ENCODE measurements around the gene CD55.
"Not testable (repeated sequence)": the region's sequence is repeated elsewhere in the genome, so short reads cannot be mapped to it uniquely, and the experiment has no call there.

The CD55 gene

DNA sequence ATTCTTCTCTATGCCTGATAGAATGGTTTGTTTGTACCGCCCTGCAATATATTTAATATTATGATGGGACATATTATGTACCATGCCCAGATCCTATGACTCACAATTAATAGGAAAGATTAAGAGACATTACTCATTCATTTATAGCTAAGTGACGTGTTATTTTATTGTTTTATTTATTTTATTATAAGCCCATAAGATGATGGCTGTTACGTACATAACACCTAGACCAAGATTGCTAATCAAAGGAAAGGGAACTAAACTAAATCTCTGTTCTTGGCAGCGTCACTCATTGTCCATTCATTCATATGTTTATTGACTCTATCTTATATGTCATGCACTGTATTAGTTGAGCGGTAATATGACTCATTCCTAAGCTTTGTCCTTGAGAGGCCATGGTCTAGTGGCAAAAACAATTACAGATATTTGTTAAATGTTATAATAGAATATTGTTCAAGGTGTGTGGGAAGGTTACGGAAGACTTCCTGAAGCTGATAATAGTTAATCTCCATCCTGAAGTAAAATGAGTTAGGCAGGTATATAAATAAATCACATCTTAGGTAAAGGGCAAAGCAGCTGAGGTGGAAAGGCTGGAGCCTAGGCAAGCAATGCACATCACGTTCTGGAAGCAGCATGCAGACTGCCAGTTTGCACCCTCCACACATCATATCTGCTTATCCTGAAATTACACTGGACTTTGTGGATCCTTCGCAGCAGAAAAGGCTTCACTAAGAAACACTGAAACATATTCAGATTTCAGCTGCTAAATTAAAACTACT is 16.6 kb upstream of the CD55 start:
- in situ Hi-C loops (cut with MboI; ENCODE audit: low sequenced_read_pairs) = no loop called here

DNA sequence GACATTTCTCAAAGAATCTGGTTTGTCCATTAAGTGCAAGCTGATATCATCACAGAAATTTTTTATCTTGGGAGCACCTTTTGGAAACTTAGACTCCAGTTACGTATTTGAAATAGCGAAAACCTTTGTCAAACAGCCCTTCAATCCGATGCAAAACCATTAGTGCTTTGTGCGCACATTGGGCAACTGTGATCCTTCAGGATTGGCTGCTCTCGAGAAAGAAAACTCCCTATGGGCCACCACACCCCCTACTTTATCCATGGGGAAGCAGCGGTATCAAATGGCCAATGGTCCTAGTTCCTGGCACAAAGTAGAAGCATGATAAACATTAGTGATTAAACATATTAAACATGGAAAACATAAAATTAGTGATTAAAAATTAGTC is 16.0 kb upstream of the CD55 start:
- in situ Hi-C loops (cut with MboI; ENCODE audit: low sequenced_read_pairs) = no loop called here

DNA sequence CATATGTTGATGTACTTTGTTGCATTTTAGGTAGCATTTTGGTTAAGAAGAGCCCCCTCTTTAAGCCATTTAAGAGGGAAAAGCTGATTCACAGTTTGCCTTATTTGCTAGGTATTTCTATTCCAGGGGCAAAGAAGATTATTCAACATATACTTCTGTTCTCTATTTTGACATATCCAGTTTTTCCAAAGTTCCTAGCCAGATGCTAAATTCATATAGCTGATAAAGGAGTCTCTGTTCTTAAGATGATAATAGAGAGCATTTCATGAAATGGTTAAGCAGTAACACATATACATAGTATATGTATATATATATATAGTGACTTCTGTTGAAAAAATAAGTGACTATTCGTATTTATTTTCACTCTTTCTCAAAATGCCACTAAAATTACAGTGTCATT is 15.5 kb upstream of the CD55 start:
- in situ Hi-C loops (cut with MboI; ENCODE audit: low sequenced_read_pairs) = no loop called here

DNA sequence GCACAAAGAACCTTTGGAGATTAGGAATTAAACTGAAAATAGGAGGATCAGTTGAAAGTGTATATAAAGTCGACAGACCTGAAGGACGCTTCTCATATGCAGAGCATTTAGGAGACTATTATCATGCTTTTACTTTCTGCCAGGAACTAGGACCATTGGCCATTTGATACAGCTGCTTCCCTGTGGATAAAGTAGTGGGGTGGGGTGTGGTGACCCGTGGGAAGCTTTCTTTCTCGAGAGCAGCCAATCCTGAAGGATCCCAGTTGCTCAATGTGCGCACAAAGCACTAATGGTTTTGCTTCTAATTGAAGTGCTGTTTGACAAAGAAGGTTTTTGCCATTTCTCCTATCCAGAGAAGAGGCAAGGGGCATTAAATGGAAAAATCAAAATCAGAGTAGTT is 14.9 kb upstream of the CD55 start:
- in situ Hi-C loops (cut with MboI; ENCODE audit: low sequenced_read_pairs) = no loop called here

DNA sequence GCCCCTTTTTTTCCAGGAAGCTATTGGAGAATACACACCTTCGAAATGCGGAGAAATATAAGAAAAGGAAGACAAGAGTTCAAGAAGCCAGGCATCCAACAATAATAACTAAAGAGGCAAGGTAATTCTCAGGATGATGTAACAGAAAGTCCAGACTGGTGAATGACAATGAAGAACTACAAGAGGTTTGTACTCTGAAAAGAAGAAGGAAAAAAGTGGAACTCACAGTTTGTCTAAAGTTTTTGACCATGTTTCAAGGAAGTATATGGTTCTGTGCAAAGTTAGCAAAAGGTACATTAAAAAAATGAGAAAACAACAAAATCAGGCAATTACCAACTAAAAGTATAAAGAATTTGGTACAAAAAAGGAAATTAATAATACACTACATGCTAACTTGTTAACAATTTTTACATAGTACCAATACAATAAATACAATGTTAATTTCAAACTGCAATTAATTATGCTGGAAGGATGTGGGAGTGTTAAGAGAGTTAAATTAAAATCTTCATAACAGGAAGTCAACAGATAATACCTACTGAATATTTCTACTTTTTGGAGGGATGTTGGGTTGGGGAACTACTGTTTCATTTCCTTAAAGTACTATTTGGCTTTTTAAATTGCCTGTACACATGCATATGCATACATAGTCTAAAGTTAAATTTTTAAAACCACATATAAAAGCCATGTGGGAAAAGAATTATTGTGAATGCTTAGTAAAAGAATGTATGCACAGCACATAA is 12.9 kb upstream of the CD55 start:
- in situ Hi-C loops (cut with MboI; ENCODE audit: low sequenced_read_pairs) = no loop called here

DNA sequence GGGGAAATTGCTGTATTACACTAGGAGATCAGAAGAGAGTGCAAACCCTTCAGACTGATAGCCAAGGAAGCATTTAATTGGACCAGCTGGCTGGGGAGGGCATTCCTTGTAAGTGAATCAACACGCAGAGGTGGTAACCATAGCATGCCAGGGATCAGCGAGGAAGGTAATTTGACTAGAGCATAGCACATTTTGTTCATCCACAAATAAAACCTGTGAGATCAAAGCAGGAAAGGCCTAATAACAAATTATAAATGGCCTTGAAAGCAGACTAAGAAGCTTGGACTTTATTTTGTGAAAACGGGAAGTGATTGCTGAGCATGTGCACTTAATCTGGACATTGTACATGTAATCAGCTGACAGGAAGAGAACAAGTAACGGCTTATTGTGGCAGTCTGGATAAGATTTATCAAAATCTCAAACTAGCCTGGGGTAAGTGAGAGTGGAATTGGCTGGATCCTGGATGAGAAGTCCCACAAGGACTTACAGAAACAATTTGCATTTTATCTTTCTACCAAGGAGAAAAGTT is 11.7 kb upstream of the CD55 start:
- in situ Hi-C loops (cut with MboI; ENCODE audit: low sequenced_read_pairs) = no loop called here

DNA sequence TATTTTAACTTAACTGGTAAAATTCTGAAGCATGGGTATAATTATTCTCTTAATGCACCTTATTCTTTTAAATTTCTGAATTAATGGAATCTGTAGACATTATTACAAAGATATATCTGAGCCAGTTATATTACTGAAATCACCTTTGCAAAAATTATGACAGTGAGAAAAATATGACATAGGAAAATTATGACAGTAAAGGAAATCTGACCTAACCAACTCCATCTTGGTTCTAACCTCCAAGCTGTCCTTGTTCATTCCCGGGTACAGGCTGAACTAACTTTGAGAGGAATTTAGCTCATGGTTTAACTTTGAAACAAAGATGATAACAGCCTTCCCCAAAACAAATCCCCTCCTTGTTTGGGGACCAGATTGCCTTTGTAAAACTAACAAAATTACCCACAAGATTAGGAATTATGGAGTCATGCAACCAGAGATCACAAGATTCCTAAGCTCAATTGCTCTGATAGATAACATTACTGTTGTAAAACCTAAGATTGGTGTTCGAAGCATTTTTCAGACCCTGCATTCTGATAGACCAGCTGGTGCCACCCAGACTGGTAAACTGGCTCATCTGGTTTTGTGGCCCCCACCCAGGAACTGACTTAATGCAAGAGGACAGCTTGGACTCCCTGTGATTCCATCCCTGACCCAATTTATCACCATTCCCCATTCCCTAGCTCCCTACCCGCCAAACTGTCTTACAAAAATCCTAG is 9.4 kb upstream of the CD55 start:
- in situ Hi-C loops (cut with MboI; ENCODE audit: low sequenced_read_pairs) = no loop called here

DNA sequence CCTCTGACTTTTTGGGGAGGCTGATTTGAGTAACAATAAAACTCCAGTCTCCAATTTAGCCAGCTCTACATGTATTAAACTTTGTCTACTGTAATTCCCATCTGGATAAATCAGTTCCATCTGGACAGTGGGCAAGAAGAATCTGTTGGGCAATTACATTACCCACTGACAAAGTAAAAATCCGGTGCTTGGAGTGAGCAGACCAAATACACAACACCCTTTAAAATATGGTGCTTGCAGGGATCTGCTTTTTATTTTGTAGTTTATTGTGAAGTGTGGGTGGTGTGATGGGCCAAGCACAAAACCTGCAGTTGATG is 8.9 kb upstream of the CD55 start:
- in situ Hi-C loops (cut with MboI; ENCODE audit: low sequenced_read_pairs) = no loop called here

DNA sequence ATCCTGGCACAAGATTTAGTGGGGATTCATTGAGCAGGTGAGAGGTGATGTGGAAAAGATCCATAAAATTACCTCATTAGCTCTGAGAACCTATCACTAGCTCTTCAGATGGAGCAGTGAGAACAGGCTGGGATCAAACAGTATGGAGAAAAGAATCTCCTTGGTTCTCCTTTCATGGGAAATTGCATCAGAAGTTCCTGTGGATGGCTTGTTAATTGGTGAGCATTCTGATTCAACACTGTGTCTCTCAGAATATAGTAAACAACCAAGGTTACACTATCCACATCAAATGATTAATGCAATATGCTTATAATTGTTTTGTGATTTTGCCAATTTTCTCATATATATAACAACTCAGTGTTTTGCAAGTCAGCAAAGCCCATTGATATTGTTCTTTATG is 8.3 kb upstream of the CD55 start:
- in situ Hi-C loops (cut with MboI; ENCODE audit: low sequenced_read_pairs) = no loop called here

DNA sequence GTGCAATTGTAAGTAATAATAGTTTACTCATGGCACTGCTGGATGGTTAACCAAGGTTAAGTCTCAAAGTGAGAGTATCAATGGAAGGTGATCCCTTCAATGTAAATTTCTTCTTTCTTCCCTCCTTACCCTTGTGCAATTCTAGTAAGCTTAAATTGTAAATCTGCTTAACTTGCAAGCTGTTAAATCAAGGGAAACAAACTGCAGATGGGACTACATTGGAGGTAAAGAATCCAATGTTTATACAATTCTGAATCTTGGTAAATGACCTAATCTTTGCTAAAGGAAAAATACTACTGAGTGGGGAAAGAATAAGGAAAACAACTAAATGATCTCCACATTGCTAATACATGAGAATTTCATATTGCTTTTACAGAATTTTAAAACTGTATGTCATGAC is 6.7 kb upstream of the CD55 start:
- in situ Hi-C loops (cut with MboI; ENCODE audit: low sequenced_read_pairs) = no loop called here

DNA sequence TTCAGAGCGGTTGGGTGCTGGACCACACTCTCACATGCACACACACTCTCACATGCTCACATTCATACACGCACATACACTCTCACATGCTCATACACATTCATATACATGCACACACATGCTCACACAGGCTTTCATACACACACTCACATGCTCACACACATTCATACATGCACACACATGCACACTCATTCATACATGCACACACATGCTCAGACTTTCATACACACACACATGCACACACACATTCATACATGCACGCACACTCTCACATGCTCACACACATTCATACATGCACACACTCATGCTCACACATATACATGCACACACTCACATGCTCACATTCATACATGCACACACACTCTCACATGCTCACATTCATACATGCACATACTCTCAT is 6.0 kb upstream of the CD55 start:
- in situ Hi-C loops (cut with MboI; ENCODE audit: low sequenced_read_pairs) = no loop called here

DNA sequence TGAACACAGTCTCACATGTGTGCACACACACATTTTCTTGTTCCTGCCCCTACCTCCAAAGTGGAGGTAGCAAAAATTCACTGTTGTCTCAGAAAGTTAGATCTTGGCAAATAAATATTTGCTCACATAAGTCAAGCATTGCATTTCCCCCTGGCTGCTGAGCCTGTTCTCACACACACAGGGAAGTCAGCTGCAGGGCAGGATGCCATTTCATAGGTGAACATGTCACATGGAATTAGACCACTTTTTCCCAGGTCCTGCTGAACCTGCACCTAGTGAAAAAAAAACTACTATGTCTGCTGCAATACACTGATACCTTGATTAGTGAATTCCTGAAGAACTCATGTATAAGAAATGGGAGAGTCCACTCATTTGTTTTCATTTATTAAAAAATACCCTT is 5.3 kb upstream of the CD55 start:
- in situ Hi-C loops (cut with MboI; ENCODE audit: low sequenced_read_pairs) = no loop called here

DNA sequence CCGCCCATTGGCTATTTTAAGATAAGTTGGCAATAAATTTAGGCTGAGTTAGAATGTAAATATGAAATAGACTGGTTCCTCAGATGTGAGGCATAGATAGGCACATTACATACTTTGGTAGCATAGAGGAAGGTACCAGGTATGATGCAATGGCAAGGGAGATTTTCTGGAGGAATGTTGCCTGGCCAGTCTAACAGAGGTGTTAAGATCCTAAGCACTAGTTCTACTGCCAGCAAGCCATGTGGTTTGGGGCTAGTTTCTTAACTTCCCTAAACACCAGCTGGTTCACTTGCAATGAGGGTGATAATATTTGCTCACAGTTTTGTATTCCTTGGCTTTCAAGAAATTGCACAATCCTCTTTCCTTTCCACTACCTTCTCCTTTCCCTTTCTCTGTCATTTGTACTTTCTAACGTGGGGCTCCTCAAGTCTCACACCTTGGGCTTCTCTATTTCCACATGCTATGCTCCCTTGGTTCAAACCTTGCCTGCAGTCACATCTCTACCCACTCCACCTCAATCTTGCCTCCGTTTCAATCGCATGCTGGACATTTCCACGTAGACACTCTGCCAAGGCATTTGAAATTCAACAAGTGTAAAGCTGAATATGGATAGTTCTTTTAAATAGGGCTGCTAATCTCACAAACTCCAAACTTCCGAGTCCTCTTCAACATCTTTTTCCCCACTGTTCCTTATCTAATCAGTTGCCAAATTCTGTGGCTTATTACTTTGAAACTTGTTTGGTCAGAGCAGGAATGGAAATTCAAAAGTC is 4.7 kb upstream of the CD55 start:
- in situ Hi-C loops (cut with MboI; ENCODE audit: low sequenced_read_pairs) = no loop called here

DNA sequence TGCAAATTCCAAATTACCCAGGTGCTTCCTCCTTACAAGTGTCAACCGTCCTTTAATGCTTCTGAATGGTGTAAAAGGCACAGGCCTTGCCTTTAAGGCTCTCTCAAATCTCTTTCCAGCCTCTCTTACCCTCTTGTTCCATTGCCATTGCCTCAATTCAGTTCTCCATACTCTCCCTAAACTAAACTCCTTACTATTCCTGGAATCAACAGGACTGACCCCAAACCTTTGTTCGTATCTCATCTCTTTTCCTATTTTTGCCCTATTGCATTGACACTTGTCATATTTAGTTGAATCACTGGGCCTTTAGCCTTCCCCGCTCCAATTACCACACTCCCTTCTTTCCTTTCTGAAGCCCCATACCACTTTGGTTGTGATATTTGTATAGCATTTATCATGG is 3.9 kb upstream of the CD55 start:
- in situ Hi-C loops (cut with MboI; ENCODE audit: low sequenced_read_pairs) = no loop called here

DNA sequence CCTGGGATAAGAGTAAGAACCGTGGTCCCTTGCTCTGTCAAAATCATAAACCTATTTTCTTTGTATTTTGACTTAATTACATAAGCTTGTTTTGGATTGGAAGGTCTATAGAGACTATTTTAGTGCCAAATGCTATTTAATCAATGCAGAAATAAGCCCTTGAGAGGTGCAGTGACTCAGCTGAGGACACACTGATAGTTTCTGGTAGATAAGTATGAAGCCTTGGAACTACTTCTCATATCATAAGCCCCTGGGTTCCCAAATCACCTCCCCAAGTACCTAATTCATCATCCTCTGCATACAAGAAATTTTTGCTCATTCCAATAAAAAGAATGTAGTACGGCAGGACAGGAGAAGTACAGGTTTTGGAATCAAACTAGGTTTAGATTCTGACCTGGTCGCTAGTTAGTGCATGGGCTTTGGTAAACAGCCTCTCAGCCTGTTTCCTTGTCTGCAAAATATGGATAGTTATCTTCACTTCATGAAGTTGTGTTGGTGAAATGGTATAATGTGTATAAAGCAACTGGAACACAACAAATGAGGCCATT is 3.3 kb upstream of the CD55 start:
- in situ Hi-C loops (cut with MboI; ENCODE audit: low sequenced_read_pairs) = no loop called here

DNA sequence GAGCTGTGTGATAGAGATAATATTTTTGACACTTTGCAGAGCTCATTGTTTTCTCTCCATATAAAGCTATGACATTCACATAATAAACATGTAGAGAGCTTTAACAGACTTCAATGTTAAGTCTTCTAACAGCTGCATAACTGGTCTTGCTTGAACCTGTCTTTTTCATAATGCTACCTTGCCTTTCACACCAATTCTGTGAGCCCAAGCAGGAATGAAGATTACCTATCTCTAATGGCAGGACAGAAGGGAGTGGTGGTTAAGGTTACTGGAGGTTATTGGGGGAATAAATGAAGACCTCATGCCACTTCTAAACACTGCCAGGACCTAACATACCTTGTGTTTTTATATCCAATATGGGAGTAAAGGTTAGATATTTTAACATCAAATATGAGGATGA is 2.3 kb upstream of the CD55 start:
- in situ Hi-C loops (cut with MboI; ENCODE audit: low sequenced_read_pairs) = no loop called here

DNA sequence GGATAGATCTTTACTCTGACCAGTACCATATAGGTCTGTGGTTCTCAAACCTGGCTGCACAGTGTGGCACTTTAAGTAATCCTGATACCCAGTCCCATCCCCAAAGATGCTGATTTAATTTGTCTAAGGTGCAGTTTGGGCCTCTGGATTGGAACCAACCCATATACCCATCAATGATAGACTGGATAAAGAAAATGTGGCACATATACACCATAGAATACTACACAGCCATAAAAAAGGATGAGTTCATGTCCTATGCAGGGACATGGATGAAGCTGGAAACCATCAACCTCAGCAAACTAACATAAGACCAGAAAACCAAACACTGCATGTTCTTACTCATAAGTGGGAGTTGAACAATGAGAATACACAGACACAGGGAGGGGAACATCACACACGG is 1.4 kb upstream of the CD55 start:
- in situ Hi-C loops (cut with MboI; ENCODE audit: low sequenced_read_pairs) = not testable (repeated sequence)

DNA sequence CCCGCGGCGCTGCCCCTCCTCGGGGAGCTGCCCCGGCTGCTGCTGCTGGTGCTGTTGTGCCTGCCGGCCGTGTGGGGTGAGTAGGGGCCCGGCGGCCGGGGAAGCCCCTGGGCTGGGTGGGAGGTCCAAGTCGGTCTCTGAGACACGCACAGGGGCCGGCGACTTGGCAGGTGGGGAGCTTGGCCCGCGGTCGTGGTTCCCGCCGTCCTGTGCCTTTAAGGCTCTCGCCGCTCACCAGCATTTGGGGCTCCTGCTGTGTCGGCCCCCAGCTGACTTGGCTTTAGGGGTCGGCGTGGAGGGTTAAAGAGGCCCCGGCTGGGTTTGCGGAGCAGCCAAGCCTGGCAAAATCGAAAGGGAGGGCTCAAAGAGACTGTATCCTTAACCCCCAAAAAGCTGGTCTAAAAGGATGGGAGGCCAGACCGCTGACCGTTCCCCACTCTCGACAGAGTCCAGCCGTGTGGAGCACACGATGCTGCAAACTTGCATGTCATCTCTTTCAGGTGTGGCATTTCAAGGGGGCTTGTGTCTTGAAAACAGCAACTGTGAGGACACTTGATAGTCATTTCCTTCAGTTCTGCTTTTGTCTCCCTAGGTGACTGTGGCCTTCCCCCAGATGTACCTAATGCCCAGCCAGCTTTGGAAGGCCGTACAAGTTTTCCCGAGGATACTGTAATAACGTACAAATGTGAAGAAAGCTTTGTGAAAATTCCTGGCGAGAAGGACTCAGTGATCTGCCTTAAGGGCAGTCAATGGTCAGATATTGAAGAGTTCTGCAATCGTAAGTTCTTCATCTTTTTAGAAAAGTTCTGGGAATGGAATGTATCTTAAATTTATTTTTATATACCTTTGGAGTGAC is 540 bp downstream of the CD55 start:
- in situ Hi-C loops (cut with MboI; ENCODE audit: low sequenced_read_pairs) = no loop called here

DNA sequence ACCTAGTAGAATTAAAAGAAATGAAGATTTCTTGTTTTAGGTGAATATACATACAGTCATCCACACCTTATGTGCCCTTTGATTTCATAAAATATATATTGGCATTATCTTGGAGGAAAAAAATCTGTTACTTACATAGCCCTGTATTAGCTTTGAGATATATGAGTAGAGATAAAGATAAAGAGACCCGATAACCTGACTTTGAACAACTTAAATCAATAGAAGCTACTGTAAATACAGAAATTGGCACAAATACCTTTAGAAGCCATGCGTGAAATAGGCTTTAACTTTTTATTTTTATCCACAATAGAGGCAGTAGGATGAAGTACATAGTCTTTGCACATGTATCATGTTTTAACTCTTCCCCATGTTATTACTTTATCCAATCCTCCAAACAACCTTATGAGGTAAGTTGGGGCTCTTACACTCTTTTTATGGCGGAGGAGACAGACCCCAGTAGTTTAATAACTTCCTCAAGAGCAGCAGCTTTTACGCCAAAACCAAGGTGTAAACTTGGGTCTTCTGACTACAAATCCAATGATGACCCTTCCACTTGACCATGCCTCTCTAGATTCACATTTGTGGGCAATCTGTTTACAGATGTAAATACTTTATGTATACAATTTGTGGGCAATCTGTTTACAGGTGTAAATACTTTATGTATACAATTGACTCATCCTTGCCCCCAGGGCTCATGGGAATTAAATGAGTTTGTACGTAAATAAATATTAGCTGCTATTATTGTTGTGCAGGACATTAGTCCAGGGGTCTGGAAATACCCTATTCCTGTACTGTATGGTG is 2.1 kb downstream of the CD55 start:
- in situ Hi-C loops (cut with MboI; ENCODE audit: low sequenced_read_pairs) = no loop called here

All from HL-60/S4 treated with retinoic acid at 250 ng/mL for 4 days and 3 days (cell line).